ENCODE results near the gene PDE8B.

- TF ChIP-seq EZH2 (IDR thresholded peaks at IDR 0.05; ENCODE audit: borderline replicate concordance, low read length) (no peak), CTCF (IDR thresholded peaks at IDR 0.05; ENCODE audit: low read length) (no peak)
Measured at GRCh38 chr5:77418601-77419581, 208.4 kb downstream of the PDE8B start.
